NB4 (cell line): Measurements from ENCODE around the gene VPS13C.

ENCODE experiments used
- DNase-seq: peaks from one replicate; pipeline ENCODE4 v3.0.0; 2010; ENCODE audit warnings: low read depth
- H3K4me3 ChIP-seq: one replicate; pipeline ENCODE4 v1.5.1; 2011; ENCODE audit warnings: mild to moderate bottlenecking, low read depth, low read length, moderate library complexity
- CTCF ChIP-seq: IDR thresholded peaks from one replicate; pipeline ENCODE4 v1.5.1; 2012; ENCODE audit warnings: low read depth, low read length
- MAX ChIP-seq: IDR thresholded peaks from 2 replicates; pipeline ENCODE4 v1.6.1; 2011; ENCODE audit warnings: low read depth, low read length
- MYC ChIP-seq: IDR thresholded peaks from 2 replicates; pipeline ENCODE4 v1.6.1; 2011; ENCODE audit warnings: low read depth, low read length
- POLR2A ChIP-seq: IDR thresholded peaks from 2 replicates; pipeline ENCODE4 v1.6.1; 2011; ENCODE audit warnings: mild to moderate bottlenecking; ENCODE audit not compliant: insufficient read length; ENCODE audit errors: extremely low read depth

The VPS13C gene

GRCh38 chr15:61997786-61998185 lies 62.5 kb downstream of the VPS13C start:
- DNase-seq = no peak
- H3K4me3 ChIP-seq = no peak overlapping the region
- TF ChIP-seq CTCF (no peak), MYC (no peak), POLR2A (no peak), MAX (no peak)

- H3K4me3 ChIP-seq = no peak overlapping the region
- DNase-seq = no peak
- TF ChIP-seq POLR2A (no peak), MAX (no peak), MYC (no peak), CTCF (no peak)
Observed at GRCh38 chr15:61996056-61996635, 64.1 kb downstream of the VPS13C start.

GRCh38 chr15:61994216-61994615 lies 66.0 kb downstream of the VPS13C start:
- no peak for DNase-seq

GRCh38 chr15:61992518-61992917 lies 67.7 kb downstream of the VPS13C start:
- DNase-seq = no peak
- TF ChIP-seq MYC (no peak), CTCF (no peak), POLR2A (no peak), MAX (no peak)
- no peak overlapping the region for H3K4me3 ChIP-seq

More at GRCh38 chr15:61994216-61994615, 66.0 kb downstream of the VPS13C start:
- TF ChIP-seq CTCF (no peak), MYC (no peak), POLR2A (no peak), MAX (no peak)
- no peak overlapping the region for H3K4me3 ChIP-seq

- TF ChIP-seq POLR2A (no peak), CTCF (no peak), MAX (no peak), MYC (no peak)
- no peak for DNase-seq
- no peak overlapping the region for H3K4me3 ChIP-seq
Observed at GRCh38 chr15:61989667-61990066, 70.6 kb downstream of the VPS13C start.

GRCh38 chr15:61987824-61988223 lies 72.4 kb downstream of the VPS13C start:
- DNase-seq = no peak
- H3K4me3 ChIP-seq = no peak overlapping the region
- TF ChIP-seq MAX (no peak), CTCF (no peak), POLR2A (no peak), MYC (no peak)
